ENCODE results near the gene YIF1A. TPM values are rescaled to one million over a fixed set of nuclear protein-coding genes. Genes with fewer than 3 reads are reported as not detected.

The YIF1A gene
- polyA plus RNA-seq, 2 of the 4 experiments (the other 2 are of a cell fraction), result 79.7 to 99.7 TPM

DNA sequence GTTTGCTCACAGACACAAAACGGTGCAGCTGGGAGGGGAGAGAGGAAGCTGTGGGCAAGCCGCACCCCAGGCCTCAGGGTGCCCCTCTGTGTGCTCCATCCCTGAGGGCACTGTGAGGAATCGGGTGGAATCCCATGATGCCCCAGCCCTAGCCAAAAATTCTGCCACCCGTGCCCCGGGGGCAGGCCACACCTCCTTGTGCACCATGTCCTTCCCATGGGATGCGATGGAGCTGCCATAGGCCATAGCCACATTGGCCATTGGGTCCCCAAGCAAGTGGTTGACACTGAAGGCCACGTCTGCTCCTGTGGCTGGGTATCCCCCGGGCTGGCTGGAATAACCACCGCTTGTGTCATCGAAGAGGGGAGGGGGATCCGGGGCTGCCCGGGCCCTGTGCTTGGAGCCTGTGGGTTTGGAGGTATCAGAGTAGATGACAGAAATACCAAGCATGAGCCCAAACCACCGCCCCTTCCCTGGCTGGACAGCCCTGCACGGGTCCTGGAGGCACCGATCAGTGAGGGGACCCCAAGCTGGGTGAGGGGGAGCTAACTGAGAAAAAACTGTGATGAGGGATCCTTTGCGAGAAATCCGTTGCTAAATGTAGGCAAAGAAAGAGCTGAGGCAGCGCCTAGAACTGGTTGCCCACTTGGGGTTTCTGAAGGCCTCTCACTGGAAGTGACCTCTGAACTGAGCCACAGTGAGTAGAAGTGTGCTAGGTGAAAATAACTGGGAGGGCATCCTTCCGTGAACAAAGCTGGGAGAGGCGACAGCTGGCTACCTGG, 863 bp downstream of the YIF1A start:
- ATAC-seq (peak in 1 of 2 experiments; percentile 0; a peak in 2 of 6 replicates), FAIRE-seq (no peak)
- H3K4me1 ChIP-seq, result peaks cover 20% of the 10 kb centered on the region

GRCh38 chr11:66287211-66287888, 1.6 kb downstream of the YIF1A start:
- DNase-seq (ENCODE audit: low read depth in 1 of 2, low spot score in 1 of 2) (no peak), FAIRE-seq (no peak), ATAC-seq (no peak)
- peak overlapping the region; percentile 99 for H3K4me2 ChIP-seq
- ChIA-PET CTCF (interaction anchor here (1.0 to 8.3 kb wide), 4 partner anchors 24 to 299 kb away, joined by 3 to 63 read pairs (median 10); no protein-coding TSS in a partner anchor), POLR2A (no interaction called here)
- H3K27ac ChIP-seq, result peak overlapping the region in 1 of 2 experiments; percentile 96; a peak in 2 of 6 replicates
- WGBS (ENCODE audit: missing lambda C conversion rate), result 88% methylated on average over 10 of the region's 10 CpGs
- H3K9me3 ChIP-seq, result no peaks in the 10 kb centered on the region
- peak overlapping the region; percentile 86; the same call in 1 of the 3 replicates for H3K4me3 ChIP-seq
- TF ChIP-seq BCL3 (IDR thresholded peaks at IDR 0.05), result no peak
- no peak for TF ChIP-seq CHD4 (IDR thresholded peaks at IDR 0.05; ENCODE audit: borderline replicate concordance)
- no peak for TF ChIP-seq NFE2L2 (conservative IDR thresholded peaks at IDR 0.05; ENCODE audit: low read length)
- no peak for TF ChIP-seq NR3C1 (IDR thresholded peaks at IDR 0.05)
- peaks cover 24% of the 10 kb centered on the region for H3K4me1 ChIP-seq

More for the DNA sequence above, 863 bp downstream of the YIF1A start:
- ChIA-PET POLR2A (interaction anchor here (1.2 kb wide), 1 partner anchor 48 kb away, joined by 4 read pairs; the partner anchor contains the start of gene RIN1), CTCF (interaction anchor here (1.2 to 8.3 kb wide), 6 partner anchors 9 to 300 kb away, joined by 3 to 63 read pairs (median 4); partner anchors contain the start of gene RIN1)
- no peaks in the 10 kb centered on the region for H3K9me3 ChIP-seq
- TF ChIP-seq FOXS1 (CRISPR knock-in tag; IDR thresholded peaks at IDR 0.05) (no peak), EP300 (IDR thresholded peaks at IDR 0.05) (no peak), HOXB5 (CRISPR knock-in tag; IDR thresholded peaks at IDR 0.05) (no peak), CBX2 (IDR thresholded peaks at IDR 0.05; ENCODE audit: borderline replicate concordance, low read depth) (no peak), BHLHE40 (IDR thresholded peaks at IDR 0.05; ENCODE audit: low read depth, low read length) (no peak), TP53 (CRISPR knock-in tag; IDR thresholded peaks at IDR 0.05) (no peak), ESRRA (IDR thresholded peaks at IDR 0.05; ENCODE audit: borderline replicate concordance, low read length) (no peak)
- H3K27ac ChIP-seq, result peak overlapping the region; percentile 94 to 96
- 53% methylated on average over 16 of the region's 20 CpGs for WGBS (ENCODE audit: missing lambda C conversion rate)
- H3K4me3 ChIP-seq, result peak overlapping the region; percentile 86
- DNase-seq (ENCODE audit: low read depth in 1 of 2, low spot score in 1 of 2), result no peak
- H3K4me2 ChIP-seq, result peak overlapping the region; percentile 99

GRCh38 chr11:66286699-66287098, 2.2 kb downstream of the YIF1A start:
- ChIA-PET CTCF (interaction anchor here (0.8 to 8.3 kb wide), 5 partner anchors 9 to 100 kb away, joined by 3 to 63 read pairs (median 3); partner anchors contain the start of gene CNIH2), POLR2A (no interaction called here)
- FAIRE-seq (no peak), DNase-seq (ENCODE audit: low read depth in 1 of 2, low spot score in 1 of 2) (no peak), ATAC-seq (no peak)
- Histone ChIP-seq H3K4me1 (peaks cover 26% of the 10 kb centered on the region), H3K9me3 (no peaks in the 10 kb centered on the region), H3K27ac (no peak overlapping the region), H3K4me3 (no peak overlapping the region), H3K4me2 (no peak overlapping the region)
- no peak for TF ChIP-seq REST (IDR thresholded peaks at IDR 0.05)
- TF ChIP-seq, protein P1, sequence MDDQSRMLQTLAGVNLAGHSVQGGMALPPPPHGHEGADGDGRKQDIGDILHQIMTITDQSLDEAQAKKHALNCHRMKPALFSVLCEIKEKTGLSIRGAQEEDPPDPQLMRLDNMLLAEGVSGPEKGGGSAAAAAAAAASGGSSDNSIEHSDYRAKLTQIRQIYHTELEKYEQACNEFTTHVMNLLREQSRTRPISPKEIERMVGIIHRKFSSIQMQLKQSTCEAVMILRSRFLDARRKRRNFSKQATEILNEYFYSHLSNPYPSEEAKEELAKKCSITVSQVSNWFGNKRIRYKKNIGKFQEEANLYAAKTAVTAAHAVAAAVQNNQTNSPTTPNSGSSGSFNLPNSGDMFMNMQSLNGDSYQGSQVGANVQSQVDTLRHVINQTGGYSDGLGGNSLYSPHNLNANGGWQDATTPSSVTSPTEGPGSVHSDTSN (IDR thresholded peaks at IDR 0.05), result no peak
- 86% methylated on average over 5 of the region's 5 CpGs for WGBS (ENCODE audit: missing lambda C conversion rate)
